ENCODE measurements around the gene GAS2L2.

DNA sequence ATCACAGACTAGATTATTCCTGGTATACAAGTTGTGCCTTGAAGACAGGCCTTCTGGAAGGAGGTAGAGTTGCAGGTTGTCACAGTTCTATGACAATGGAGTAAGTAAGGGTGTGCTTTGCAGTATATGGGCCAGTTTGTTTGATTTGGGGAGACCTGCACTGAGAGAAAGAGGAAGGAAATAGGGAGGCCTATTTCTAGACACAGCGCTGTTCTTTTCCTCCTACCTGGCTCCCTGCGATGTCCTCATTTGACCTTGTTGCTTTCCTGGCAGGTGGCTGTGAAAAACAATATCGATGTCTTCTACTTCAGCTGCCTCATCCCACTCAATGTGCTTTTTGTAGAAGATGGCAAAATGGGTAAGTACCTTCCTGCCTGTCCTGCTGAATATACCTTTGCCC lies 44.1 kb downstream of the GAS2L2 start:
- TF ChIP-seq, protein P1, sequence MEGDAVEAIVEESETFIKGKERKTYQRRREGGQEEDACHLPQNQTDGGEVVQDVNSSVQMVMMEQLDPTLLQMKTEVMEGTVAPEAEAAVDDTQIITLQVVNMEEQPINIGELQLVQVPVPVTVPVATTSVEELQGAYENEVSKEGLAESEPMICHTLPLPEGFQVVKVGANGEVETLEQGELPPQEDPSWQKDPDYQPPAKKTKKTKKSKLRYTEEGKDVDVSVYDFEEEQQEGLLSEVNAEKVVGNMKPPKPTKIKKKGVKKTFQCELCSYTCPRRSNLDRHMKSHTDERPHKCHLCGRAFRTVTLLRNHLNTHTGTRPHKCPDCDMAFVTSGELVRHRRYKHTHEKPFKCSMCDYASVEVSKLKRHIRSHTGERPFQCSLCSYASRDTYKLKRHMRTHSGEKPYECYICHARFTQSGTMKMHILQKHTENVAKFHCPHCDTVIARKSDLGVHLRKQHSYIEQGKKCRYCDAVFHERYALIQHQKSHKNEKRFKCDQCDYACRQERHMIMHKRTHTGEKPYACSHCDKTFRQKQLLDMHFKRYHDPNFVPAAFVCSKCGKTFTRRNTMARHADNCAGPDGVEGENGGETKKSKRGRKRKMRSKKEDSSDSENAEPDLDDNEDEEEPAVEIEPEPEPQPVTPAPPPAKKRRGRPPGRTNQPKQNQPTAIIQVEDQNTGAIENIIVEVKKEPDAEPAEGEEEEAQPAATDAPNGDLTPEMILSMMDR (conservative IDR thresholded peaks at IDR 0.05; ENCODE audit: low read depth in 2 of 2), result no peak
- TF ChIP-seq EZH2phosphoT487 (IDR thresholded peaks at IDR 0.05; ENCODE audit: unreplicated experiment) (no peak), NANOG (IDR thresholded peaks at IDR 0.05; ENCODE audit: borderline replicate concordance) (no peak), EZH2 (IDR thresholded peaks at IDR 0.05; ENCODE audit: low read depth, unreplicated experiment) (no peak), CREB1 (CRISPR knock-in tag; IDR thresholded peaks at IDR 0.05; ENCODE audit: low read depth) (no peak), POLR2AphosphoS5 (IDR thresholded peaks at IDR 0.05; ENCODE audit: low read depth) (no peak), ZNF114 (CRISPR knock-in tag; IDR thresholded peaks at IDR 0.05) (no peak), JUNB (IDR thresholded peaks at IDR 0.05; ENCODE audit: unreplicated experiment) (no peak)
- TF ChIP-seq, protein P2, sequence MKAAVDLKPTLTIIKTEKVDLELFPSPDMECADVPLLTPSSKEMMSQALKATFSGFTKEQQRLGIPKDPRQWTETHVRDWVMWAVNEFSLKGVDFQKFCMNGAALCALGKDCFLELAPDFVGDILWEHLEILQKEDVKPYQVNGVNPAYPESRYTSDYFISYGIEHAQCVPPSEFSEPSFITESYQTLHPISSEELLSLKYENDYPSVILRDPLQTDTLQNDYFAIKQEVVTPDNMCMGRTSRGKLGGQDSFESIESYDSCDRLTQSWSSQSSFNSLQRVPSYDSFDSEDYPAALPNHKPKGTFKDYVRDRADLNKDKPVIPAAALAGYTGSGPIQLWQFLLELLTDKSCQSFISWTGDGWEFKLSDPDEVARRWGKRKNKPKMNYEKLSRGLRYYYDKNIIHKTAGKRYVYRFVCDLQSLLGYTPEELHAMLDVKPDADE (IDR thresholded peaks at IDR 0.05), result no peak
- TF ChIP-seq, protein P3, sequence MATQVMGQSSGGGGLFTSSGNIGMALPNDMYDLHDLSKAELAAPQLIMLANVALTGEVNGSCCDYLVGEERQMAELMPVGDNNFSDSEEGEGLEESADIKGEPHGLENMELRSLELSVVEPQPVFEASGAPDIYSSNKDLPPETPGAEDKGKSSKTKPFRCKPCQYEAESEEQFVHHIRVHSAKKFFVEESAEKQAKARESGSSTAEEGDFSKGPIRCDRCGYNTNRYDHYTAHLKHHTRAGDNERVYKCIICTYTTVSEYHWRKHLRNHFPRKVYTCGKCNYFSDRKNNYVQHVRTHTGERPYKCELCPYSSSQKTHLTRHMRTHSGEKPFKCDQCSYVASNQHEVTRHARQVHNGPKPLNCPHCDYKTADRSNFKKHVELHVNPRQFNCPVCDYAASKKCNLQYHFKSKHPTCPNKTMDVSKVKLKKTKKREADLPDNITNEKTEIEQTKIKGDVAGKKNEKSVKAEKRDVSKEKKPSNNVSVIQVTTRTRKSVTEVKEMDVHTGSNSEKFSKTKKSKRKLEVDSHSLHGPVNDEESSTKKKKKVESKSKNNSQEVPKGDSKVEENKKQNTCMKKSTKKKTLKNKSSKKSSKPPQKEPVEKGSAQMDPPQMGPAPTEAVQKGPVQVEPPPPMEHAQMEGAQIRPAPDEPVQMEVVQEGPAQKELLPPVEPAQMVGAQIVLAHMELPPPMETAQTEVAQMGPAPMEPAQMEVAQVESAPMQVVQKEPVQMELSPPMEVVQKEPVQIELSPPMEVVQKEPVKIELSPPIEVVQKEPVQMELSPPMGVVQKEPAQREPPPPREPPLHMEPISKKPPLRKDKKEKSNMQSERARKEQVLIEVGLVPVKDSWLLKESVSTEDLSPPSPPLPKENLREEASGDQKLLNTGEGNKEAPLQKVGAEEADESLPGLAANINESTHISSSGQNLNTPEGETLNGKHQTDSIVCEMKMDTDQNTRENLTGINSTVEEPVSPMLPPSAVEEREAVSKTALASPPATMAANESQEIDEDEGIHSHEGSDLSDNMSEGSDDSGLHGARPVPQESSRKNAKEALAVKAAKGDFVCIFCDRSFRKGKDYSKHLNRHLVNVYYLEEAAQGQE (IDR thresholded peaks at IDR 0.05; ENCODE audit: unreplicated experiment), result no peak
- TF ChIP-seq, protein P4, sequence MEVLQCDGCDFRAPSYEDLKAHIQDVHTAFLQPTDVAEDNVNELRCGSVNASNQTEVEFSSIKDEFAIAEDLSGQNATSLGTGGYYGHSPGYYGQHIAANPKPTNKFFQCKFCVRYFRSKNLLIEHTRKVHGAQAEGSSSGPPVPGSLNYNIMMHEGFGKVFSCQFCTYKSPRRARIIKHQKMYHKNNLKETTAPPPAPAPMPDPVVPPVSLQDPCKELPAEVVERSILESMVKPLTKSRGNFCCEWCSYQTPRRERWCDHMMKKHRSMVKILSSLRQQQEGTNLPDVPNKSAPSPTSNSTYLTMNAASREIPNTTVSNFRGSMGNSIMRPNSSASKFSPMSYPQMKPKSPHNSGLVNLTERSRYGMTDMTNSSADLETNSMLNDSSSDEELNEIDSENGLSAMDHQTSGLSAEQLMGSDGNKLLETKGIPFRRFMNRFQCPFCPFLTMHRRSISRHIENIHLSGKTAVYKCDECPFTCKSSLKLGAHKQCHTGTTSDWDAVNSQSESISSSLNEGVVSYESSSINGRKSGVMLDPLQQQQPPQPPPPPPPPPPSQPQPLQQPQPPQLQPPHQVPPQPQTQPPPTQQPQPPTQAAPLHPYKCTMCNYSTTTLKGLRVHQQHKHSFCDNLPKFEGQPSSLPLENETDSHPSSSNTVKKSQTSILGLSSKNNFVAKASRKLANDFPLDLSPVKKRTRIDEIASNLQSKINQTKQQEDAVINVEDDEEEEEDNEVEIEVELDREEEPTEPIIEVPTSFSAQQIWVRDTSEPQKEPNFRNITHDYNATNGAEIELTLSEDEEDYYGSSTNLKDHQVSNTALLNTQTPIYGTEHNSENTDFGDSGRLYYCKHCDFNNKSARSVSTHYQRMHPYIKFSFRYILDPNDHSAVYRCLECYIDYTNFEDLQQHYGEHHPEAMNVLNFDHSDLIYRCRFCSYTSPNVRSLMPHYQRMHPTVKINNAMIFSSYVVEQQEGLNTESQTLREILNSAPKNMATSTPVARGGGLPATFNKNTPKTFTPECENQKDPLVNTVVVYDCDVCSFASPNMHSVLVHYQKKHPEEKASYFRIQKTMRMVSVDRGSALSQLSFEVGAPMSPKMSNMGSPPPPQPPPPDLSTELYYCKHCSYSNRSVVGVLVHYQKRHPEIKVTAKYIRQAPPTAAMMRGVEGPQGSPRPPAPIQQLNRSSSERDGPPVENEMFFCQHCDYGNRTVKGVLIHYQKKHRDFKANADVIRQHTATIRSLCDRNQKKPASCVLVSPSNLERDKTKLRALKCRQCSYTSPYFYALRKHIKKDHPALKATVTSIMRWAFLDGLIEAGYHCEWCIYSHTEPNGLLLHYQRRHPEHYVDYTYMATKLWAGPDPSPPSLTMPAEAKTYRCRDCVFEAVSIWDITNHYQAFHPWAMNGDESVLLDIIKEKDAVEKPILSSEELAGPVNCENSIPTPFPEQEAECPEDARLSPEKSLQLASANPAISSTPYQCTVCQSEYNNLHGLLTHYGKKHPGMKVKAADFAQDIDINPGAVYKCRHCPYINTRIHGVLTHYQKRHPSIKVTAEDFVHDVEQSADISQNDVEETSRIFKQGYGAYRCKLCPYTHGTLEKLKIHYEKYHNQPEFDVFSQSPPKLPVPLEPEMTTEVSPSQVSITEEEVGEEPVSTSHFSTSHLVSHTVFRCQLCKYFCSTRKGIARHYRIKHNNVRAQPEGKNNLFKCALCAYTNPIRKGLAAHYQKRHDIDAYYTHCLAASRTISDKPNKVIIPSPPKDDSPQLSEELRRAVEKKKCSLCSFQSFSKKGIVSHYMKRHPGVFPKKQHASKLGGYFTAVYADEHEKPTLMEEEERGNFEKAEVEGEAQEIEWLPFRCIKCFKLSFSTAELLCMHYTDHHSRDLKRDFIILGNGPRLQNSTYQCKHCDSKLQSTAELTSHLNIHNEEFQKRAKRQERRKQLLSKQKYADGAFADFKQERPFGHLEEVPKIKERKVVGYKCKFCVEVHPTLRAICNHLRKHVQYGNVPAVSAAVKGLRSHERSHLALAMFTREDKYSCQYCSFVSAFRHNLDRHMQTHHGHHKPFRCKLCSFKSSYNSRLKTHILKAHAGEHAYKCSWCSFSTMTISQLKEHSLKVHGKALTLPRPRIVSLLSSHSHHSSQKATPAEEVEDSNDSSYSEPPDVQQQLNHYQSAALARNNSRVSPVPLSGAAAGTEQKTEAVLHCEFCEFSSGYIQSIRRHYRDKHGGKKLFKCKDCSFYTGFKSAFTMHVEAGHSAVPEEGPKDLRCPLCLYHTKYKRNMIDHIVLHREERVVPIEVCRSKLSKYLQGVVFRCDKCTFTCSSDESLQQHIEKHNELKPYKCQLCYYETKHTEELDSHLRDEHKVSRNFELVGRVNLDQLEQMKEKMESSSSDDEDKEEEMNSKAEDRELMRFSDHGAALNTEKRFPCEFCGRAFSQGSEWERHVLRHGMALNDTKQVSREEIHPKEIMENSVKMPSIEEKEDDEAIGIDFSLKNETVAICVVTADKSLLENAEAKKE (CRISPR knock-in tag; IDR thresholded peaks at IDR 0.05), result no peak

Measured in GM23338 (cell line).